Neural cell (in vitro differentiated cells): ENCODE data around the gene TRPM2. TPM values are rescaled to one million over a fixed set of nuclear protein-coding genes. Genes with fewer than 3 reads are reported as not detected.

ENCODE experiments used
- H2AFZ ChIP-seq: fragments of 200-600, 300-800 bp; sonication (generic), shearing (Covaris generic); 2 replicates; pipeline ENCODE4 v1.6.0; 2014; ENCODE audit warnings: low read depth, mild to moderate bottlenecking, antibody characterized with exemption, low read length, moderate library complexity
- H3F3A ChIP-seq: fragments of 200-600 bp; shearing (Covaris generic); 2 replicates; pipeline ENCODE4 v1.6.1; 2016; ENCODE audit warnings: mild to moderate bottlenecking, moderate library complexity, mixed read lengths, antibody characterized with exemption, low read length; ENCODE audit not compliant: insufficient read depth, poor library complexity, severe bottlenecking
- H3K27ac ChIP-seq: fragments of 200-600, 300-800 bp; sonication (generic), shearing (Covaris generic); 2 replicates; pipeline ENCODE4 v1.5.1; 2014; ENCODE audit warnings: mild to moderate bottlenecking, low read length, moderate library complexity
- H3K27me3 ChIP-seq: fragments of 300-800, 200-600 bp; sonication (generic), shearing (Covaris generic); 2 replicates; pipeline ENCODE4 v1.6.0; 2014; ENCODE audit warnings: mild to moderate bottlenecking, low read depth, low read length, moderate library complexity; ENCODE audit not compliant: insufficient read depth
- H3K36me3 ChIP-seq: fragments of 300-800, 200-600 bp; sonication (generic), shearing (Covaris generic); 2 replicates; pipeline ENCODE4 v1.5.1; 2014; ENCODE audit warnings: mild to moderate bottlenecking, antibody characterized with exemption, low read length, moderate library complexity; ENCODE audit not compliant: insufficient read depth
- H3K4me2 ChIP-seq: fragments of 300-800, 200-600 bp; sonication (generic), shearing (Covaris generic); 2 replicates; pipeline ENCODE4 v1.6.0; 2014; ENCODE audit warnings: mild to moderate bottlenecking, low read length
- H3K4me3 ChIP-seq: fragments of 300-800, 200-600 bp; sonication (generic), shearing (Covaris generic); 2 replicates; pipeline ENCODE4 v1.5.1; 2014; ENCODE audit warnings: mild to moderate bottlenecking, low read length, moderate library complexity
- H3K79me2 ChIP-seq: fragments of 200-600 bp; shearing (Covaris generic); replicated peaks from 2 replicates; pipeline ENCODE4 v1.6.0; 2014; ENCODE audit warnings: mild to moderate bottlenecking, low read length, moderate library complexity; ENCODE audit not compliant: insufficient read depth
- H3K9ac ChIP-seq: fragments of 300-800, 200-600 bp; sonication (generic), shearing (Covaris generic); 2 replicates; pipeline ENCODE4 v1.6.1; 2016; ENCODE audit warnings: mild to moderate bottlenecking, low read length, mixed read lengths
- H3K9me2 ChIP-seq: fragments of 200-600 bp; shearing (Covaris generic); 2 replicates; pipeline ENCODE4 v1.6.1; 2016; ENCODE audit warnings: mild to moderate bottlenecking, low read length, mixed read lengths; ENCODE audit not compliant: insufficient read depth
- H3K9me3 ChIP-seq: fragments of 200-600, 300-800 bp; sonication (generic), shearing (Covaris generic); 2 replicates; pipeline ENCODE4 v1.6.1; 2016; ENCODE audit warnings: mild to moderate bottlenecking, mixed run types, low read length, moderate library complexity, mixed read lengths
- H4K20me1 ChIP-seq: fragments of 200-600 bp; shearing (Covaris generic); 2 replicates; pipeline ENCODE4 v1.6.1; 2016; ENCODE audit warnings: mild to moderate bottlenecking, mixed run types; ENCODE audit not compliant: insufficient read depth
- CTCF ChIP-seq: fragments of 450-650 bp; IDR thresholded peaks from 2 replicates; pipeline ENCODE4 v1.5.1; 2014; ENCODE audit warnings: antibody characterized with exemption, mild to moderate bottlenecking, moderate library complexity; ENCODE audit not compliant: poor library complexity, severe bottlenecking
- EP300 ChIP-seq: fragments of 450-650 bp; conservative IDR thresholded peaks from 2 replicates; pipeline ENCODE4 v1.6.1; 2014; ENCODE audit warnings: antibody characterized with exemption, mild to moderate bottlenecking, moderate library complexity; ENCODE audit not compliant: poor library complexity, severe bottlenecking
- EZH2 ChIP-seq: fragments of 200-600, 300-800 bp; shearing (Covaris generic), sonication (generic); IDR thresholded peaks from 2 replicates; pipeline ENCODE4 v1.6.1; 2014; ENCODE audit warnings: antibody characterized with exemption, low read length, borderline replicate concordance, mild to moderate bottlenecking; ENCODE audit not compliant: insufficient read depth, poor library complexity, severe bottlenecking
- MXI1 ChIP-seq: fragments of 450-650 bp; conservative IDR thresholded peaks from 2 replicates; pipeline ENCODE4 v1.6.1; 2014; ENCODE audit warnings: antibody characterized with exemption, mild to moderate bottlenecking; ENCODE audit not compliant: poor library complexity, severe bottlenecking
- POLR2AphosphoS5 ChIP-seq: IDR thresholded peaks from 2 replicates; pipeline ENCODE4 v1.6.1; 2012
- RAD21 ChIP-seq: fragments of 450-650 bp; conservative IDR thresholded peaks from 2 replicates; pipeline ENCODE4 v1.6.1; 2014; ENCODE audit warnings: antibody characterized with exemption, mild to moderate bottlenecking, moderate library complexity
- REST ChIP-seq: IDR thresholded peaks from 2 replicates; pipeline ENCODE4 v1.6.1; 2012; ENCODE audit warnings: borderline replicate concordance
- SMC3 ChIP-seq: fragments of 450-650 bp; conservative IDR thresholded peaks from 2 replicates; pipeline ENCODE4 v1.6.1; 2014; ENCODE audit warnings: antibody characterized with exemption, mild to moderate bottlenecking, moderate library complexity; ENCODE audit not compliant: poor library complexity
- TAF1 ChIP-seq: IDR thresholded peaks from 2 replicates; pipeline ENCODE4 v1.6.1; 2012; ENCODE audit warnings: low read depth
- polyA plus RNA-seq: library from polyadenylated mRNA; depleted of rRNA; stranded (reverse); fragments of >200 nt; gene quantifications from 2 replicates; pipeline ENCODE4 v1.2.3, GENCODE V29; 2014

The TRPM2 gene
- polyA plus RNA-seq, 1 donor from 2014 or later, result 0.14 TPM

GRCh38 chr21:44437696-44438431, 84.4 kb downstream of the TRPM2 start:
- Histone ChIP-seq H3K9me2 (no peaks in the 10 kb centered on the region), H3K36me3 (no peaks in the 10 kb centered on the region), H3K9me3 (no peaks in the 10 kb centered on the region), H3K9ac (no peak overlapping the region), H3F3A (no peaks in the 10 kb centered on the region), H4K20me1 (no peaks in the 10 kb centered on the region), H3K4me3 (no peak overlapping the region), H3K27me3 (no peaks in the 10 kb centered on the region), H3K27ac (no peak overlapping the region), H2AFZ (no peak overlapping the region), H3K4me2 (no peak overlapping the region), H3K79me2 (no peaks in the 10 kb centered on the region)
- TF ChIP-seq MXI1, result no peak
- TF ChIP-seq POLR2AphosphoS5, result no peak
- no peak for TF ChIP-seq RAD21
- TF ChIP-seq TAF1, result no peak
- no peak for TF ChIP-seq CTCF
- no peak for TF ChIP-seq REST
- no peak for TF ChIP-seq EZH2
- TF ChIP-seq EP300, result no peak
- TF ChIP-seq SMC3, result no peak

- Histone ChIP-seq H4K20me1 (no peaks in the 10 kb centered on the region), H3K27me3 (no peaks in the 10 kb centered on the region), H3K9me3 (no peaks in the 10 kb centered on the region), H3K4me2 (no peak overlapping the region), H2AFZ (no peak overlapping the region), H3K9ac (no peak overlapping the region), H3K4me3 (no peak overlapping the region), H3K27ac (no peak overlapping the region), H3K79me2 (no peaks in the 10 kb centered on the region), H3F3A (no peaks in the 10 kb centered on the region), H3K36me3 (no peaks in the 10 kb centered on the region), H3K9me2 (no peaks in the 10 kb centered on the region)
- TF ChIP-seq EZH2 (no peak), REST (no peak), CTCF (no peak), POLR2AphosphoS5 (no peak), EP300 (no peak), MXI1 (no peak), TAF1 (no peak), RAD21 (no peak), SMC3 (no peak)
These were observed 85.2 kb downstream of the TRPM2 start for GRCh38 chr21:44438531-44439210.
